Uterus (tissue), 4 donors: ENCODE results near the gene ZNF576. TPM values are rescaled to one million over a fixed set of nuclear protein-coding genes. Genes with fewer than 3 reads are reported as not detected.
"Not testable (repeated sequence)": the region's sequence is repeated elsewhere in the genome, so short reads cannot be mapped to it uniquely, and the experiment has no call there.

Experiments used
- DNase-seq, 2 donors: peaks; one replicate each; pipeline ENCODE4 v3.0.0-alpha.2; 2019 to 2020
- H3K27ac ChIP-seq, 2 donors: fragments of 200-600 bp; sonication (generic); 1 replicate in 1 of 2; 2 replicates in 1 of 2; pipeline ENCODE4 v1.5.1; 2016 to 2018
- H3K27me3 ChIP-seq, 2 donors: fragments of 200-600 bp; sonication (generic); one replicate each; pipeline ENCODE4 v1.5.1; 2018 to 2019; ENCODE audit warnings: control low read depth in 1 of 2
- H3K36me3 ChIP-seq, 2 donors: fragments of 200-600 bp; sonication (generic); one replicate each; pipeline ENCODE4 v1.5.1; 2019; ENCODE audit warnings: control low read depth in 1 of 2
- H3K4me1 ChIP-seq, 2 donors: fragments of 200-600 bp; sonication (generic); one replicate each; pipeline ENCODE4 v1.5.1; 2018 to 2019; ENCODE audit warnings: control low read depth in 1 of 2
- H3K4me3 ChIP-seq, 2 donors: fragments of 200-600 bp; sonication (generic); 1 replicate in 1 of 2; 2 replicates in 1 of 2; pipeline ENCODE4 v1.5.1; 2018 to 2019; ENCODE audit warnings: mild to moderate bottlenecking in 1 of 2
- H3K9me3 ChIP-seq, 2 donors: fragments of 200-600 bp; sonication (generic); one replicate each; pipeline ENCODE4 v1.5.1; 2019; ENCODE audit warnings: control low read depth in 1 of 2
- POLR2A ChIP-seq, 2 donors: fragments of 450-650 bp; IDR thresholded peaks; one replicate each; pipeline ENCODE4 v1.6.1; 2016; ENCODE audit warnings: antibody characterized with exemption in 2 of 2, mild to moderate bottlenecking in 1 of 2, moderate library complexity in 1 of 2
- intact Hi-C: fragments of 100-400 bp; cut with DNase I; formaldehyde crosslinking; loops from one replicate; pipeline ENCODE4 v1.15.1; 2023; ENCODE audit warnings: low total_unique reads
- total RNA-seq, 4 donors: library from RNA; depleted of rRNA in 3 of 4; stranded (reverse); fragments of >200 nt in 3 of 4; gene quantifications; one replicate each; pipeline versions ENCODE4 v1.1.0 to v1.2.4, GENCODE V29; 2014 to 2023
- TF ChIP-seq, protein P1 (sequence below), 4 experiments: fragments of 200-600 bp in 2 of 4; fragments of 450-650 bp in 2 of 4; sonication (generic) in 2 of 4; IDR thresholded peaks; one replicate each; pipeline ENCODE4 v1.5.1; 2016 to 2019; ENCODE audit warnings: antibody characterized with exemption in 4 of 4, mild to moderate bottlenecking in 2 of 4, moderate library complexity in 1 of 4
- donor health status: DM: yes; HTN: yes; CAD: no.

Gene ZNF576
- total RNA-seq, 4 donors from 2014 or later: 2.4 to 19.0 (median 12.6) TPM

DNA sequence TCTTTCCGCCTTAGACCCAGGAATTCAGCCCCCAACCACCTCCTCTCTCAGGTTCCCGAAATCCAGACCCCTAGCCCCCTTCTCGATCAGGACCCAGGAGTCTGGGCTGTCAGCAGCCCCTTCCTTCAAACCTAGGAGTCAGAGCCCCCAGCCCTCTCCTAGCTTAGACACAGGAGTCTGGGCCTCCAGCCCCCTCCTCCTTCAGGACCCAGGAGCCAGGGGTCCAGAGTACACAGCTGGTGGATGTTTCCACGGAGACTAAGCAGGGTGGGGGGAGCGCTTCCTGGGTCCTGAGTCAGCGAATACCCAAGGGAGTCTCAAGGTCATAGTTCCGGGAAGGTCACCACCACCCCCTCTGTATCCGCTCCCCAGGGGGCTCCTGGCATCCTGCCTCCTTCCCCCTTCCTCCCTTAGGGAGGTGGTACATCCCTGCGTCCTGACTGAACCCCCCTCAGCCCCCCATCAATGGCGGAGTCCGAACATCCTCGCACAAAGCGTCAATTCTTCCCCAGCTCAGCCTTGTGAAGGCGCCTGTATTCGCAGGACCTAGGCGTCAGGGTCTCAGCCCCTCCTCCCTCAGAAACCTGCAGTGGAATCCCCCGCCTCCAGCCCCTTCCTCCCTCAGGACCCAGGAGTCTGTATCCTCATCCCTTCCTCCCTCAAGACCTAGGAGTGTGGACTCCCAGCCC lies 38.6 kb downstream of the ZNF576 start:
- no peak for DNase-seq
- intact Hi-C loops: no loop called here
- Histone ChIP-seq H3K9me3 (no peaks in the 10 kb centered on the region), H3K27me3 (no peaks in the 10 kb centered on the region), H3K27ac (no peak overlapping the region), H3K36me3 (no peaks in the 10 kb centered on the region), H3K4me1 (peaks cover 0 to 7% of the 10 kb centered on the region in 2 donors), H3K4me3 (peak overlapping the region in 1 of 2 donors; percentile 12)
- TF ChIP-seq, protein P1, sequence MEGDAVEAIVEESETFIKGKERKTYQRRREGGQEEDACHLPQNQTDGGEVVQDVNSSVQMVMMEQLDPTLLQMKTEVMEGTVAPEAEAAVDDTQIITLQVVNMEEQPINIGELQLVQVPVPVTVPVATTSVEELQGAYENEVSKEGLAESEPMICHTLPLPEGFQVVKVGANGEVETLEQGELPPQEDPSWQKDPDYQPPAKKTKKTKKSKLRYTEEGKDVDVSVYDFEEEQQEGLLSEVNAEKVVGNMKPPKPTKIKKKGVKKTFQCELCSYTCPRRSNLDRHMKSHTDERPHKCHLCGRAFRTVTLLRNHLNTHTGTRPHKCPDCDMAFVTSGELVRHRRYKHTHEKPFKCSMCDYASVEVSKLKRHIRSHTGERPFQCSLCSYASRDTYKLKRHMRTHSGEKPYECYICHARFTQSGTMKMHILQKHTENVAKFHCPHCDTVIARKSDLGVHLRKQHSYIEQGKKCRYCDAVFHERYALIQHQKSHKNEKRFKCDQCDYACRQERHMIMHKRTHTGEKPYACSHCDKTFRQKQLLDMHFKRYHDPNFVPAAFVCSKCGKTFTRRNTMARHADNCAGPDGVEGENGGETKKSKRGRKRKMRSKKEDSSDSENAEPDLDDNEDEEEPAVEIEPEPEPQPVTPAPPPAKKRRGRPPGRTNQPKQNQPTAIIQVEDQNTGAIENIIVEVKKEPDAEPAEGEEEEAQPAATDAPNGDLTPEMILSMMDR (IDR thresholded peaks at IDR 0.05): no peak
- TF ChIP-seq POLR2A (IDR thresholded peaks at IDR 0.05): no peak

DNA sequence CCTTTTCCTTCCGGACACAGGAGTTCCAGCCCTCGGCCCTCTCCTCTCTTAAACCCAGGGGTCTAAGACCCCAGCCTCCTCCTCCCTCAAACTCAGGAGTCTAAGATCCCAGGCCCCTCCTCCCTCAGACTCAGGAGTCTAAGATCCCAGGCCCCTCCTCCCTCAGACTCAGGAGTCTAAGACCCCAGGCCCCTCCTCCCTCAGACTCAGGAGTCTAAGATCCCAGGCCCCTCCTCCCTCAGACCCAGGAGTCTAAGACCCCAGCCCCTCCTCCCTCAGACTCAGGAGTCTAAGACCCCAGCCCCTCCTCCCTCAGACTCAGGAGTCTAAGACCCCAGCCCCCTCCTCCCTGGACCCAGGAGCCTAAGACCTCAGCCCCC lies 39.2 kb downstream of the ZNF576 start:
- H3K4me3 ChIP-seq: not testable (repeated sequence)
- peaks cover 0 to 12% of the 10 kb centered on the region in 2 donors for H3K4me1 ChIP-seq

DNA sequence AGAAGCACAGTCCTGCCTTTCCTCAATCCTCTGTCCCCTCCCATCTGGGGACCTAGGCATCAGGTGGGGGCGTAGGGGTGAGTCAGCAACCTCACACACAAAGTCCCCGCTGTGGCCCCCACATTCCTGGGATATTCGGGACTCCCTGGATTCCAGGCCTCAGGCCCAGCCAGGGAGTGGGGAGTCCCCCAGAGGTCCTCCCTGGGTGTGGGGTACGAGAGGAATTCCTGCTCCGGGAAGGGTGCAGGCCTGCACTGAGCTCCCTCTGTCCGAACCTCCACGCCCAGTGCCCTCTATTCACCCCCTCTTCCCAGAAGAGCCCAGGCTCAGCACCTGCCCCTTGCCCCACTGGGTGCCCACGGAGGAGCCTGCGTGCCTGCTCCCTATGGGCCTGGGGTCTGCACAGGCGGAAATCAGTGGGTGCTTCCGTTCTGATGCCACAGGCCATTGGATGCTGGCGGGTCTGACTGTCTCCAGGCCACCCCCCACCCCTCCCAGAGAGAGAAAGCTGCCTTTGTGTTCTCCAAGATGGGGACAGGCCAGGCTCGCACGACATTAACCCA lies 39.8 kb downstream of the ZNF576 start:
- H3K27me3 ChIP-seq: no peaks in the 10 kb centered on the region
- no peak overlapping the region for H3K4me3 ChIP-seq
- H3K27ac ChIP-seq: no peak overlapping the region
- peaks cover 0 to 13% of the 10 kb centered on the region in 2 donors for H3K4me1 ChIP-seq
- no peaks in the 10 kb centered on the region for H3K36me3 ChIP-seq
- H3K9me3 ChIP-seq: no peaks in the 10 kb centered on the region
- intact Hi-C loops: no loop called here
- DNase-seq: no peak
- TF ChIP-seq POLR2A (IDR thresholded peaks at IDR 0.05): no peak
- TF ChIP-seq, protein P1 (IDR thresholded peaks at IDR 0.05): no peak

More for the DNA sequence above, 39.2 kb downstream of the ZNF576 start:
- H3K27me3 ChIP-seq, DNase-seq, H3K36me3 ChIP-seq, H3K27ac ChIP-seq, H3K9me3 ChIP-seq, intact Hi-C loops: not testable (repeated sequence)

DNA sequence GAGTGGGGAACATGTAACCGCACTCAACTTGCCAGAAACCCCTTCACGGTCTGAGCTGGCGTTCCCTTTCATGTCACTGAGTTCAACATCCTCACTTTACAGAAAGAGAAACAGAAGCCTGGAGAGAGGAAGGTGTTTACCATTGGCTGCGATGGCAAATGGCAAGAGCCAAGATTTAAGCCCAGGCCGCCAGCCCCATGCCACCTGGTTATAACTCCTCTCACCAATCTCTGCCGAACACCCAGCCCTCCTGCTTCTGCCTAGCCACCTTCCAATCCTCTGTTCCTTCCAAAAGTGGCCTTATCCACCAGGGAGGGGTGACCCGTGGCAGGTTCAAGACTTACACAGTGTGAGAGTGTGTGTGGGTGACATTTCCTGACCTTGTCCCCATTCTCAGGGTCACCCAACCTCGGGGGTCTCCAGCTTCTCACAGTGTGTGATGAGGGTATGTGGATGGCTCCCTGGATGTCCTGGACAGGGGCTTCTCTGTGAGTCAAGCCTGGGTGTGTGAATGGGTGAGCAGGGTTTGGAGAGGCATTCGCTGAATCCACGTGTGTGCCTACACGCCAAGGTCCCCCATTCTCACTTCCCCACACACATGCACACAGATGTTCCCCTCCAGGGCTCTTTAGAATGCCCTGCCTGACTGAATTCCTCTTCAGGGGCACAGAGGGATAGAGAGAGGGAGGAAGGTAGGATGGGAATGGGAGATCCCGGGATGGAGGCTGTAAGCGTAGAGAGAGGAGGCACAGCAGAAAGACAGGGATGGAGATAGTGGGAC lies 42.0 kb downstream of the ZNF576 start:
- H3K27ac ChIP-seq: no peak overlapping the region
- no peak overlapping the region for H3K4me3 ChIP-seq

DNA sequence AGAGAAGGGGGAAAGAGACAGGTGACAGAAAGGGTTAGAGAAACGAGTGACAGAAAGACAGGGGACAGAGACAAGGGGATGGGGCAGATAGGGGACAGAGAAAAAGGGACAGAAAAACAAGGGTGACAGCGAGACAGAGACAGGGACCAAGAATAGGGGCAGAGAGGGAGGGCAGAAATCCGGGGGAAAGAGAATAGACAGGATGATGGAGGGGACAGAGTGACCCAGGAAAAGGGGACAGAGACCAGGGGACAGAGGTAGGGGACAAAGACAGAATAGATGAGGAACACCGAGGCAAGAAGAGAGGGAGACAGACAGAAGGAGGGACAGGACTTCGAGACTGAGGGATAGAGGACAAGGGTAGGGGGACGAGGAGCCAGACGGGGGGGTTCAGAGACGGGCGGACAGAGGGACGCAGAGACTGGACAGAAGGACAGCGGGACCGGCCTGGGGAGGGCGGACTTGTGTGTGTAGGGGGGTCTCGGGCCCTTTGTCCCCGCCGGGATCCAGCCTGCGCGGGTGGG lies 42.7 kb downstream of the ZNF576 start:
- no peaks in the 10 kb centered on the region for H3K36me3 ChIP-seq
- peaks cover 0 to 13% of the 10 kb centered on the region in 2 donors for H3K4me1 ChIP-seq
- H3K27me3 ChIP-seq: no peaks in the 10 kb centered on the region
- intact Hi-C loops: no loop called here
- DNase-seq: no peak
- H3K27ac ChIP-seq: peak overlapping the region; percentile 7 to 27
- TF ChIP-seq, protein P1 (IDR thresholded peaks at IDR 0.05): no peak
- no peak for TF ChIP-seq POLR2A (IDR thresholded peaks at IDR 0.05)
- H3K4me3 ChIP-seq: peak overlapping the region; percentile 20 to 52
- H3K9me3 ChIP-seq: no peaks in the 10 kb centered on the region

More for the DNA sequence above, 42.0 kb downstream of the ZNF576 start:
- TF ChIP-seq, protein P1 (IDR thresholded peaks at IDR 0.05): no peak
- TF ChIP-seq POLR2A (IDR thresholded peaks at IDR 0.05): no peak
- Histone ChIP-seq H3K4me1 (peaks cover 0 to 13% of the 10 kb centered on the region in 2 donors), H3K9me3 (no peaks in the 10 kb centered on the region), H3K27me3 (no peaks in the 10 kb centered on the region), H3K36me3 (no peaks in the 10 kb centered on the region)
- DNase-seq: no peak
- intact Hi-C loops: no loop called here
